DLD1 (cell line): Measurements from ENCODE around the gene CCDC182.

Experiments
- in situ Hi-C: cut with HindIII; loops from 2 replicates; pipeline ENCODE4 v1.10.0; 2017; ENCODE audit warnings: low sequenced_read_pairs

CCDC182 gene

DNA sequence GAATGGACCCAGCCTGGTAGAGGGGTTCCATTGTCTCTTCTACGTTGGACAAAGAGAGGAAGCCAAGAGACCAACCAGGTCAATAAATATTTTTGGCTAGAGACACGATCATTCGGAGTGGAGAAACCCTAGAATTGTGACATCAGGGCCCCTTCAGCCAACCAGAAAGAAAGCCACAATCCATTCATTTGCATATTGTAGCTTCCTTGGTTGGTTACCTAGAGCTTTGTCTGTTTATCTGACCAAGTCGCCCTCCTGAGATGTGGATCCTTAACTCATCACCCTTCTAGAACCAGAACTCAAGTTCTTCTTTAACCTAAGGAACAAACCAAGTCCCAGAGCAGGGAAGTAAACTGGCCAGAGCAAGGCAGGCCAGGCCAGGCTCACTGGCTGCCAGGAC lies at the start of gene CCDC182:
TSS of gene CCDC182 (minus strand) at position 58 of the 400 bp plus-strand sequence. CDS start at position 31, 27 bp downstream.
- in situ Hi-C loops: no loop called here

DNA sequence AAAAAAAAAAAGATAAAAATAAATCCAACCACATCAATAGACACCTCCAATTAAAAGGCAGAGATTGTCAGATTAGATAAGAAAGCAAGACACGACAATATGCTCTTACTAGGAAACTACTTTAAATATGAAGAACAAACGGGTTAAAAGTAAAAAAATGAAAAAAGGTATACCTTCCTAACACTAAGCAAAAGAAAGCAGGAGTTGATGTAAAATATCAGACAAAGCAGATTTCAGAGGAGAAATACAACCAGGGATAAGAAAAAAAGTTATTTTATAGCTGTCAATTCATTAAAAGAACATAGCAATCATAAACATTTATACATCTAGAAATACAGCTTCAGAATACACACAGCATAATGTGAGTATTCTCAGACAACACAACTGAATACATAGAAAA lies 49.7 kb upstream of the CCDC182 start:
- in situ Hi-C loops: no loop called here

DNA sequence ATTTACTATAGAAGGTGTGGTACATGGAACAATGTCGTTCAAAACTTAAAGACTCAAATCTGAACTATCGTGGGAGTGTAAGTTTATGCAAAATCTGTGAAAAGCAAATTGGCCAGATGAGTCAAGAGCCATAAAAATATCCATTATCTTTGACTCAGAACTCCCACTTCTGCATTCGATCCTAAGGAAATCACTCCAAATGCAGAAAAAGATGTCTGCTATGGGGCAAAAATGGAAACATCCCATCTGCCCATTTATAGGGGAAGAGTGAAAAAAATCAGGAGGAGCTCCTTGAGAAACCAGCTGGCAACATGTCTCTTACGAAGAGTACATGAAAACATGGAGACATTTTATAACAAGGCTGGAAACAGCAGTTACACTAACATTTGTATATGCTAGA lies 43.6 kb upstream of the CCDC182 start:
- in situ Hi-C loops: no loop called here

DNA sequence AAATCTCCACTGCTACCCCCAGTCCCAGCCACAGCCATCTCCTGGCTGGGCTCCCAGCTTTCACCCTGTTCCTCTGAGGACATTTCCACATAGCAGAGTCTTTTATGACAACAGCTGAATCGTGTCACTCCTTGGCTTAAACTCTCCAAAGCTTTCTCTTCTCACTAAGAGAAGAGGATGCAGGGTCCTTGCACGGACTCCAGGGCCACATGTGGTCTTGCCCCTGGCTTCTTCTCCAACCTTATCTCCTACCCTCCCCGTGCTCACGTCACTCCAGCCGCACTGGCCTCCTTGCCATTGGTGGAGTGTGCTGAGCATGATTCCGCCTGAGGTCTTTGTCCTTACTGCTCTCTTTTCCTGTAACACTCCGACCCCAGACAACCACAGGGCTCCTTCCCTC lies 39.9 kb upstream of the CCDC182 start:
- in situ Hi-C loops: no loop called here

DNA sequence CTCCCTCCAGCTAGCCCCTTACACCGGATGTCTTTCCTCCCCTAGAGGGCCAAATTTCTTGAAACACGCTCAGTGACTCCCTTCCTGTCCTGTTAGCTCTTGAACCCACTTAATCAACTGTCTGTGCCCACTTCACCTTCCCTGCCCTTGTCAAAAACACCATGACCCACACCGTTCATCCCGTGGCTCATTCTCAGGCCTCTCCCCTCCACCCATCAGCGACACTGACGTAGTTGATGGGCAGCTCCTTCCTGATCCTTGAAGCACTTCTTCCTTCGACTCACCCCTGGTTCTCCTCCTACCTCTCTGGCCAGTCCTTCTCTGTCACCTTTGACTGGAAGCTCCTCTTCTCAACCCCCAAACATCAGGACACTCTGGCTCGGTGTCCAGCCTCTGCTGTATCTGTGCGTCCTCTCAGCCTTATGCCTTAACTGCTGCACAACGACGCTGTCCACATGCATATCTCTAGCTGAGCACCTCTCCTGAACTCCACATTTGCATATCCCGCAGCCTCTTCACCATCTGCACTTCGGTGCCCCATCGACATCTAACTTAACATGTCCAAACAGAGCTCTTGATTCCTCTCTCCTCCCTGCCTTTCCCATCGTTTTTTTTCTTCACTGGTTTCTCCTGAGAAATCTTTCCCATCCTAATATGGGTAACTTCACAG lies 39.3 kb upstream of the CCDC182 start:
- in situ Hi-C loops: no loop called here

DNA sequence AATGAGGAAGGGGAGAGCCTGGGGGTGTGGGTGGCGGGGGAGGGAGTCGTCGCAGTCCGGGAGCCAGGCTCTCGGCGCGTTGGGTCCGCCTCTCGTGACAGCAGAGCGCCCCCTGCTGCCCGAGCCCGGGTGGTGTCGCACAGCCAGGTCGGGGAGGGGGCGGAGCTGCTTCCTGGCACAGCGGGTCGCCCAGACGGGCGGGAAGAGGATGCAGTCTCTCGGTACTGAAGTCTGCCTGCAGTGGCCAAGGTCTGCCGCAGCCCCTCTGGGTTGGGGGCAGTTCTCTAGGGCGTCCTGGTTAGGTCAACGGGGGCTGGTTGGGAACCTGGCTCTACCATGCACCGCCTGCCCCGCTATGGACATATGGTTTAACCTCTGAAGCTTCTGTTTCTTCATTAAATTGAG lies 38.2 kb upstream of the CCDC182 start:
- in situ Hi-C loops: no loop called here

DNA sequence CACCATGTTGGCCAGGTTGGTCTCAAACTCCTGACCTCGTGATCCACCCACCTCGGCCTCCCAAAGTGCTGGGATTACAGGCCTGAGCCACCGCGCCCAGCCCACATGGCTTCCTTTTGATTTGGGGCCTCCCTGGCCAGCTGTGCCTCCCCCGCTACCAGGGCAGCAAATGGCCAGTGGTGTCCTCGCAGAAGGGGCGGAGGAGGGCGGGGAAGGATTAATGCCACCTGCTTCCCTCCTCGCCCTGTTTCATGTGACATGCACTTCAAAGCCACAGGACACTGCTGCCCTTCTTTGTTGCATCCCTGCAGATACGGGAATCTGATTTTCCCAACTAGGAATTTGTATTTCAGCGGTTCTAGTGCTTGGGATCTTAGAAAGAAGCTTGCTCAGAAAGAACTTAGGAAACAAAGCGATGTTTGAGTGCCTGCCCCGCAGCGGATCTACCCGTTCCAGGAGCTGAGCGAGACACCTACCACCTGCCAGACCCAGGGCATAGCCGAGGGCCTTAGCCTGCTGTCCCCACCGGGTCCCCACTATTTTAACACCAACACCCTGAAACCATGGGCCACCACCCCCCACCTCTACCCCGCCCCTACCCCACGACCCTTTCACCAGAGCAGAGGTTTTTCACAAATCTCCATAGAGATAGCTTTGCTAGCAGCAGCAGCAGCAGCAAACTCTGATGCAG lies 37.7 kb upstream of the CCDC182 start:
- in situ Hi-C loops: no loop called here

DNA sequence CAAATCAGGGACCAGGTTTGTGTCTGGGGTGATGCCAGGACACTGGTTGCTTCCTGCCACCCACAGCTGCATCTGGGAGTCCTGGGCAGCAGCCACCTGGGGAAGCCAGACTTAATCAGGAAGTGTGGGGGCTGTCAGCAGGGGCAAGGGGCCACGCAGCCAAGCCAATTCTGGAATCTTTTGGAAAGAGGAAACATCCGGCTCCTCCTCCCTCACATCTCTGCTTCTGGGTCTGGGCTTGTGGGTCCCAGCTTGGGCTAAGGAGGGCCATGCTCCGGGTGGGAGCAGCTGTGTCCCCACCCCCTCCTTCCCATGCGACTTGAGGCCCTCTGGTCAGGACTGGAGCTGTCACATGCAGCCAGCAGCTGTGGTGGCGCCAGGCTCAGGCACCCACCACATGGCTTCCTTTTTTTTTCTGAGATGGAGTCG lies 37.0 kb upstream of the CCDC182 start:
- in situ Hi-C loops: no loop called here

DNA sequence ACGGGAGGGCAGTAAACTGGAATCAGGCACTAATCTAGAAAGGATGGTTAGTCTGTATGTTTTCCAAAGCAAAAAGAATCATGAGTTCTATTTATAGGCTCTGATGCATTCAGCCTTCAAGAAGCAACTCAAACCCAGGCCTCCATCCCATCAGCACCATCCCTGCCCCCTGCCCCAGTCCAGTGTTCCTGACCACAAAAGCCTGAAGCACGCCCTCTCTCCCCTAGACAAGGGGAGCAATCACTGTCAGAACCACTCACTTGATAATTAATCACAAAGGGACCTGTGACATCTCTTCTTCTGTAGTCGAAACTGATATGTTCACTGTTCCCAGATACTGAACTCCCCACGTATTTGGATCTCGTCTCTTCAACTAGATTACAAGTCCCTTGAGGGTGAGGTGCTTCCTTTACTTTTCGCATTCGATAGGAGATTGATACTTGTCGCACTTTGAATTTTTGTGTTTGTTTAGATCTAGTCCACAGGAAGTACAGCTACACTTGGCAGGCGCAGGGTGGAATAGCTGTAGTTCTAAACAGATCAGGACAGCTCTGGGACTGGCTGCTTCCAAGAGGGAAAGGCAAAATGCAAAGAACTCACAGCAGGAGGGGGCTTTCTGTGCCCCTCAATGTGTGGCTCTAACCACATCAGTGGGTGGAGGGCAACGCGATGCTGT lies 36.4 kb upstream of the CCDC182 start:
- in situ Hi-C loops: no loop called here

DNA sequence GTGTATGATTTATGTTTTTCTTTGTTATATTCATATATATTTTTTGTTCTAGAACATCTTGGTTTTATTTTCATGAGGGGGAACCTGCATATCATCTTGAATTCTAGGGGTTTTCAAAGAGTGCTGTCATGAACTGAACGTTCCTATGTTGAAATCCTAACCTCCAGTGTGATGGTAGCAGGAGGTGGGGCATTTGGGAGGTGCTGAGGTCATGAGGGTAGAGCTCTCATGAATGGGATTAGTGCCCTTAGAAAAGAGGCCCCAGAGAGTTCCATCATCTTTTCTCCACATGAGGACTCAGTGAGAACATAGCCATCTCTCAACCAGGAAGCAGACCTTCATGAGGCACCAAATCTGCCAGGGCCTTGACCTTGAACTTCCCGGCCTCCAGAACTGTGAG lies 34.6 kb upstream of the CCDC182 start:
- in situ Hi-C loops: no loop called here

DNA sequence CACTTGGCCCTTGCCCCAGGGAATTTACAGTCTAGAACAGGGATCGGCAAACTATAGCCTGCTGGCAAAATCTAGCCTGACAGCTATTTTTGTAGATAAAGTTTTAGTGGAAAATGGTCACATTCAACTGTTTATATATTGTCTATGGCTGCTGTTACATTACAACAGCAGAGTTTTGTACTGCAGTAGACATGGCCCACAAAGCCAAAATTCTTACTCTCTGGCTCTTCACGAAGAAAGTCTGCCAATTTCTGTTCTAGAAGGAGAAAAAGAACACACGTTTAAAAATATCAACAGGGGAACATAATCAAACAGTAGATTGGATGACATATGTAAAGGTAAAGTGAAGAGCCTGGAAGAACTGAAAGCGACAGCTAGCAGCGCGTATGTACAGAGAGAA lies 33.2 kb upstream of the CCDC182 start:
- in situ Hi-C loops: no loop called here

DNA sequence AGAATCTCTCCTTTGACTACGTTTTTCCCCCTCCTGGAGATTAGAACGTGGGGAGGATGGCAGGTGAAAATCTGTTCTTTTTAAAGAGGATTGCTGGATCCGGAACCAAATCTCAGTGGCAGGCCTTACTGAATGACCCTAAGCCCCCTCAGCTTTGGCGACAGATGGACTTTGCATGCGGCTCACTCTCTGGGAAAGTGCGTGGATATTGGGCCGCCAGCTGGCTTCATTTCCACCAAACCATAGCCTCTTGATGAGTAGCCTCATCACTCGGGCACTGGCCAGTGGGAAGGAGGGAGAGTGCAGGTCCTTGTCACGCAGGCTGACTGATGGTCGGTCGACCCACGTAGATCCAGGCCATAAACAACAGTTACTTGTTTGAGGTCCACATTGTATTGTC lies 31.3 kb upstream of the CCDC182 start:
- in situ Hi-C loops: no loop called here

DNA sequence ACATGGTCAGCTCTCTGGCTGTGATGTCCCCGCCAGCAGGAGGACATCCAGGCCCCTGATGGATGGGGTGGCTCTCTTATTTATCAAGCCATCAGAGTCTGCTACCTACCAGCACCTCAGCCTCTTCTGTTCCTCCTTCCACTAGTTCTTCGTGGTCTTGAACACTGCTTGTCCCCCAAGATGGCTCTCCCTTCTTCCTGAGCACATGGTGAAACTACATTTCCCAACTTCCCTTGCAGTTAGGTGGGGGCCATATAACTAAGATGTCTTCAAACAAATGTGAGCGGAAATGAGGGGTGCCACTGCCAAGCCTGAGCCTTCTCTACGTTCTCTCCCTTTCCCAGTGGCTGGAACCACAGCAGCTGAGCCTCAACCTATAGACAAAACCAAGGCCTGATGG lies 29.8 kb upstream of the CCDC182 start:
- in situ Hi-C loops: loop anchor here (25.0 kb wide), 1 partner anchor 663 kb away; no protein-coding TSS in a partner anchor

DNA sequence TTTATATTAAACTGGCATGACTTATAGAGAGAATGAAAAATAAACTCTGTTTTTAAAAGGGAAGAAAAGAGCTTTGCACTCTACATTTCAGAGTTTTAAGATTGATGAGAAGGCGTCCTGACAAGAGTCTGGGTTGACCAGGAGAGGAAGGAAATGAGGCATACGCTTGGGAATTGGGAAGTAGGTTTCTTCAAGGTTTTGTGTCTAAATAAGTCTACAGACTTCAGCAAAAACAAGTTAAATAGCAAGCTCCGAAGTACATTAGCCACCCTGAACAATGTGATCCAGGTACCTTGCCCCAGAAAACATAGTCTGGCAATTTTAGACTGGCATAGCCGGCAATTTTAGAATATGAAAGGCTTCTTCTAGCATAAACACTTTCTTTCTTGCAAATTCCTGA lies 28.5 kb upstream of the CCDC182 start:
- in situ Hi-C loops: loop anchor here (25.0 kb wide), 1 partner anchor 661 kb away; no protein-coding TSS in a partner anchor

DNA sequence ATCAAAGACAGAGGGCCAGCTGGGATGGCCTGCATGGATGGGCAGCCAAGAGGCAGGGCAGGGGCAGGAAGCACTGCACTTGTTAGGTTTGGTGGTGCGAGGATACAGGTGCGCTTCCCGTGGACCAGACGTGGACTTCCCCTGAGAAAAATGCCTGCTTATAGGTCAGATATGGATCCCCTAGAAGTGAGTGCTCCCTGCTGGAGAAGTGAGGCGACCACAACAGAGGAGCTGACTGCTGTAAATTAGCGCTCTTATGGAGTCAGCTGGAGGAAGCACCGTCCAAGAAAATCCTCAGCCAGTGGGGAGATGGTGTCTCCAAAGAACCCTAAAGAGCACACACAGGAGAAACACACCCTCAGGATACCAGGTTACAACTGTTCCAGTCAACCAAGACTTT lies 27.7 kb upstream of the CCDC182 start:
- in situ Hi-C loops: loop anchor here (25.0 kb wide), 1 partner anchor 660 kb away; no protein-coding TSS in a partner anchor

DNA sequence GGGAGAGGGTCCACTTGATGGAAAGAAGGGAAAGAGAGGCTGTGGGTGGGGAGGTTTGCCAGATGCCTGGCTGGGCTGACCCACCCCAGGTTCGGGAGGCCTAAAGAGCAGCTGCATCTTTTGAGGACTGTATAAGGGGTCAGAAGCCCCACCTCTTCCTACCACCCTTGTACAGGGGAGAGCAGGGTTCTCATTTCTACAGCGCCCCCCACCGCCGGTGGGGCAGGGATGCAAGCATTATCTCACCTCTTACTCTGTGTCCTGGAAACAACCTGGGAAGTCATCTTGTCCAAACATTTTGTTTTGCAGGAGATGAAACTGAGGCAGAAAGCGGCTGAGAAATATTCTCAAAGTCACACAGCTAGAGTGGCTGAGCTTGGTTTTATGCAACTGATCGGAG lies 22.5 kb upstream of the CCDC182 start:
- in situ Hi-C loops: loop anchor here (25.0 kb wide), 1 partner anchor 655 kb away; no protein-coding TSS in a partner anchor

DNA sequence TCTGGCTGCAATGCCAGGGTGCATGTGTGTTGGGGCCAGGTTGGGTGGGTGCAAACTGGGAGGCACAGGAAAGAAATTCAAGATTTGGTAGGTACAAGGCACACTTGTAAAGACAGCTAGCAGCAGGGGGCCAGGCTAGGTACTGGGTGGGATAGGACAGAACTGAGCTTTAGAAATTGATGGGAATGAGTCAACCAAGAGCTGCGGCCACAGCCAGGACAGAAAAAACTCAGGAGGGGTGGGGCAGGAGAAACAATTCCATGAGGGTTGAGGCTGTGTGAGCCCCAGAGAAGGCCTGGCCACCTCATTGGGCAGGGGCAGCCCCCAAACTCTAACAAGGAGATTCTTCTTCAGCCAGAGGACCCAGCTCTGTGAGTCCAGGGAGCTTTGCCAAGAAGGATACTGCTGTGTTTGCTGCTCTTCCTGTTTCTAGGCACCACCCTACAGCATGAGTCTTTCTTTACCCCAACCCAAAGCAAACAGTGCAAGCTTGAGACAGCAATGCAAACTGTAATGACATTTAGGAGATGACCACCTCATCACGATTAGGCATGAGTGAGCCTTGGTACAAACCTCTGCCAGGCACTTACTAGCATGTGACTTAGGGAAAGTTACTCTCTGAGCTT lies 21.3 kb upstream of the CCDC182 start:
- in situ Hi-C loops: loop anchor here (25.0 kb wide), 1 partner anchor 654 kb away; no protein-coding TSS in a partner anchor

DNA sequence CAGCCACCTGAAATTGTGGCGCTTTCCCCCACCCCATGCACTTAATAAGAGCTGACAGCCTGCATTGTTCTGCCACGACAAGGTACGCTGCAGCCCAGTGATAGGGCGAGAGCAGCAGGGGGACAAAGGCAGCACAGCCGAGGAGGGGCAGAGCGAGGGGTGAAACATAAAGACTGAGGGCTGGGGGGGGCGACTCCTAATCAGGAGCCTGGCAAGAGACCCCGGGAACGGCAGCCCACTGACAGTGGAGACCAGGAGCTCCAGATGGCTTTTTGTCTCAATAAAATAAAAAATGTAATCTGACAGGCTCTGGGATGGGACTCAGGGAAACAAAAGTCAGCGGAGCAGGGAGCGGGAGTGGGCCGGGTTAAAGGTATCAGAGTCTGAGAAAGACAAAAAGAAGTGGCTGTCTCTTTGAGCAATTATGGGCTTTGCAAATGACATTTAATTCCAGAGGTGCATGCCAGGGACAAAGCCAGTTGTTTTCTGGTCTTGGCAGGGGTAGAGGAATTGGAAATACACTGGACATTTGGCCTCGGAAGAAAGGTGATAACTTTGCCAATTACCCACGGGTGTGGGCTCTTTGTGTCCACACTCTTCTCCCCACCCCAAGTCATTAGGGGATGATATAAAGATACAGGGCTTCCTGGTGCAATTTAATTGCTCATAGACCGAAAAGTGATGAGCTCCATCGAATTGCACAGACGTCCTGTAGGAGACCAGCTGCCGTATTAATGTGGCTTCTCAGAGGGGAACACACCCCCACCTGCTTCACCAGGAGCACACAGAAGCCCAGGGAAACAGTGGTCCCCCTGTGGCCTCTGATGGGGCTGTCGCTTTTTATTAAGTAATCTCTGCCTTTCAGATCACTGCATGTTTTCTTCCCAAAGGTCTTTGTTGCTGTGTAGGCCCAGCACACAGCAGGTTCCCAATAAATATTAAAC lies 17.6 kb upstream of the CCDC182 start:
- in situ Hi-C loops: loop anchor here (25.0 kb wide), 1 partner anchor 650 kb away; no protein-coding TSS in a partner anchor

DNA sequence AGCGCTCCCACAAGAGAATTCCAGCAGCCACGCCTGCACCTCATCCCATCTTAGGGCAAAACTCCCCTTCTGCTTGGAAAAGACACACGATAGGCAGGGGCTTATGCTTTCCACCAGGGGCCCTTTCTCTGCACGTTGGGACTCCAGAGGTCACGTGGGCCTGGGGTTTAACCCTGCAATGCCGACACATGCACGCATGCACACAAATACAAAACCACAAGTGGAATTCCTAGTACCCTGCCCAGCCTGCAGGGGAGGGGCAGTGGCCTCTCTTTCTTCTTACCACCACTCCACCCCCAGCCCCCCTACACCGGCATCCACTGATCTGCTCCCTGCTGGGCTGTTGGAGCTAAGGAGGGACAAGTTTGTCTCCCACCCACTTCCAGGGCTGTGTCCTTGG lies 16.8 kb upstream of the CCDC182 start:
- in situ Hi-C loops: loop anchor here (25.0 kb wide), 1 partner anchor 650 kb away; no protein-coding TSS in a partner anchor

DNA sequence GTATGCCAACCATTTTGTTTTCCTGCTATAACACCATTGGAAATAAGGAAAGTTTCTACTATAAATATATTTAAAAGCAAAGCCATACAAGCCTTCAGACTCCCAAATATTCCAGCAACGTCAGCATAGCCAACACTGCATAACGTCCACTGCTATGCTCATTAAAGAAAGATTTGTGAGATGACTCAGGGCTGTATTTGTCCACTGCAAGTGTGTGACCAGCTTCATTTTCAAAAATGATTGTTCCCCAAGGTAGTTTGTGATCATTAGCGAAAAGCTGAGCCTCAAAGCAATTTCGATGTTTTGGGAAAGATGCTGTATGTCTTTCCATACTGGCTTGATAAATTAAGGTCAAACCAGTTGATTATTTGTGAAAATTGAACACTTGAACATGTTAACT lies 14.9 kb upstream of the CCDC182 start:
- in situ Hi-C loops: loop anchor here (25.0 kb wide), 1 partner anchor 648 kb away; no protein-coding TSS in a partner anchor
